H1 (cell line): ENCODE data around the gene CHCHD1. TPM values are rescaled to one million over a fixed set of nuclear protein-coding genes. Genes with fewer than 3 reads are reported as not detected.

Experiments used
- CTCF ChIA-PET: fragments of 300-600 bp; sonication (Branson Sonifier 250); formaldehyde crosslinking; loops from one replicate; lab custom pipeline; 2021; ENCODE audit not compliant: partially characterized antibody; lab: Charles Lee
- POLR2A ChIA-PET: fragments of 300-600 bp; sonication (Branson Sonifier 250); formaldehyde crosslinking; loops from one replicate; lab custom pipeline; 2021; ENCODE audit warnings: inconsistent platforms; ENCODE audit not compliant: partially characterized antibody; lab: Charles Lee
- DNase-seq, 2 experiments: peaks; one replicate each; pipeline versions ENCODE4 v3.0.0 to v3.0.0-alpha.2; 2010 to 2022; ENCODE audit warnings: low spot score in 2 of 2, low read depth in 1 of 2, mixed read lengths in 1 of 2
- FAIRE-seq: peaks from 2 replicates; lab custom pipeline; 2011; peaks lifted over from hg19 to GRCh38; lab: Jason Lieb, UNC
- H2AFZ ChIP-seq: 2 replicates; pipeline ENCODE4 v1.8.1; 2012; ENCODE audit warnings: low read length, inconsistent platforms
- H2AK5ac ChIP-seq: 2 replicates; pipeline ENCODE4 v1.6.1; 2013; ENCODE audit warnings: low read depth, low read length
- H2BK120ac ChIP-seq: replicated peaks from 2 replicates; pipeline ENCODE3; 2013; ENCODE audit warnings: low read depth, low read length, inconsistent platforms
- H2BK12ac ChIP-seq: 2 replicates; pipeline ENCODE4 v1.6.1; 2013; ENCODE audit warnings: low read depth, low read length
- H2BK15ac ChIP-seq: 2 replicates; pipeline ENCODE4 v1.6.1; 2013; ENCODE audit warnings: low read length
- H2BK20ac ChIP-seq: 2 replicates; pipeline ENCODE4 v1.6.1; 2013; ENCODE audit warnings: low read length
- H2BK5ac ChIP-seq: 2 replicates; pipeline ENCODE4 v1.6.1; 2013; ENCODE audit warnings: low read depth, low read length
- H3K14ac ChIP-seq: 2 replicates; pipeline ENCODE4 v1.6.1; 2013; ENCODE audit warnings: inconsistent platforms; ENCODE audit not compliant: insufficient read length
- H3K18ac ChIP-seq: 2 replicates; pipeline ENCODE4 v1.6.1; 2013; ENCODE audit warnings: low read length; ENCODE audit errors: extremely low read depth
- H3K23ac ChIP-seq: 2 replicates; pipeline ENCODE4 v1.6.1; 2013; ENCODE audit warnings: inconsistent platforms; ENCODE audit not compliant: insufficient read length
- H3K23me2 ChIP-seq: 2 replicates; pipeline ENCODE4 v1.6.1; 2013; ENCODE audit warnings: low read depth, low read length
- H3K27ac ChIP-seq: 2 replicates; pipeline ENCODE4 v1.6.1; 2011; ENCODE audit warnings: low read depth, low read length, inconsistent platforms
- H3K27me3 ChIP-seq, 4 experiments: replicated peaks in 1 of 4; 1 replicate in 1 of 4; 2 replicates in 3 of 4; pipeline versions ENCODE4 v1.6.1 to v1.8.1; 2011 to 2013; ENCODE audit warnings: low read length in 3 of 4, mild to moderate bottlenecking in 3 of 4, inconsistent platforms in 2 of 4, mixed read lengths in 2 of 4, moderate library complexity in 1 of 4; ENCODE audit not compliant: control insufficient read depth in 3 of 4, insufficient read depth in 3 of 4; ENCODE audit errors: extremely low read depth in 1 of 4
- H3K36me3 ChIP-seq, 4 experiments: 2 replicates each; pipeline versions ENCODE4 v1.6.1 to v1.8.1; 2011 to 2013; ENCODE audit warnings: mild to moderate bottlenecking in 4 of 4, low read length in 3 of 4, moderate library complexity in 2 of 4, control low read depth in 1 of 4, inconsistent platforms in 1 of 4; ENCODE audit not compliant: insufficient read depth in 4 of 4, control insufficient read depth in 2 of 4
- H3K4ac ChIP-seq: replicated peaks from 2 replicates; pipeline ENCODE3; 2013; ENCODE audit warnings: low read length, low read depth, mixed read lengths, inconsistent platforms; ENCODE audit not compliant: insufficient read length
- H3K4me1 ChIP-seq, 4 experiments: replicated peaks in 1 of 4; 1 replicate in 1 of 4; 2 replicates in 3 of 4; pipeline versions ENCODE4 v1.6.1 to v1.8.1; 2011 to 2013; ENCODE audit warnings: low read length in 3 of 4, inconsistent platforms in 2 of 4, mixed read lengths in 1 of 4; ENCODE audit not compliant: insufficient read depth in 4 of 4, control insufficient read depth in 3 of 4
- H3K4me2 ChIP-seq, 2 experiments: 2 replicates each; pipeline versions ENCODE4 v1.6.1 to v1.8.1; 2011 to 2013; ENCODE audit warnings: low read depth in 2 of 2, low read length in 2 of 2, control low read depth in 1 of 2, inconsistent platforms in 1 of 2, mild to moderate bottlenecking in 1 of 2; ENCODE audit not compliant: insufficient read depth in 1 of 2
- H3K4me3 ChIP-seq, 4 experiments: fragments of 200-600, 300-600 bp in 1 of 4; sonication (generic), shearing (Covaris generic), sonication (Bioruptor Twin) in 1 of 4; 2 replicates each; pipeline versions ENCODE4 v1.5.1 to v1.8.1; 2011 to 2016; ENCODE audit warnings: low read length in 4 of 4, low read depth in 3 of 4, control low read depth in 2 of 4, inconsistent platforms in 2 of 4, mild to moderate bottlenecking in 2 of 4, mixed read lengths in 1 of 4, moderate library complexity in 1 of 4; ENCODE audit not compliant: insufficient read depth in 2 of 4; ENCODE audit errors: extremely low read depth in 1 of 4
- H3K56ac ChIP-seq: replicated peaks from 2 replicates; pipeline ENCODE3; 2013; ENCODE audit warnings: low read depth, mild to moderate bottlenecking, mixed read lengths, low read length, inconsistent platforms; ENCODE audit not compliant: insufficient read length
- H3K79me1 ChIP-seq: 2 replicates; pipeline ENCODE4 v1.6.1; 2013; ENCODE audit warnings: low read depth, low read length, control low read depth
- H3K79me2 ChIP-seq, 2 experiments: 2 replicates each; pipeline versions ENCODE4 v1.6.1 to v1.8.1; 2012 to 2013; ENCODE audit warnings: low read length in 2 of 2, mild to moderate bottlenecking in 2 of 2, inconsistent platforms in 1 of 2; ENCODE audit not compliant: insufficient read depth in 2 of 2, control insufficient read depth in 1 of 2
- H3K9ac ChIP-seq, 4 experiments: replicated peaks in 1 of 4; 1 replicate in 1 of 4; 2 replicates in 3 of 4; pipeline versions ENCODE4 v1.6.1 to v1.8.1; 2011 to 2013; ENCODE audit warnings: low read depth in 3 of 4, low read length in 3 of 4, control low read depth in 2 of 4, mild to moderate bottlenecking in 2 of 4, moderate library complexity in 2 of 4, inconsistent platforms in 1 of 4; ENCODE audit errors: extremely low read depth in 1 of 4
- H3K9me3 ChIP-seq, 2 experiments: 2 replicates each; pipeline versions ENCODE4 v1.6.1 to v1.8.1; 2012 to 2013; ENCODE audit warnings: mild to moderate bottlenecking in 2 of 2, moderate library complexity in 2 of 2, control low read depth in 1 of 2, inconsistent platforms in 1 of 2, low read depth in 1 of 2, low read length in 1 of 2, mixed read lengths in 1 of 2; ENCODE audit not compliant: insufficient read depth in 2 of 2
- H4K20me1 ChIP-seq, 2 experiments: replicated peaks in 1 of 2; 2 replicates each; pipeline versions ENCODE3 to v1.8.1; 2011 to 2013; ENCODE audit warnings: inconsistent platforms in 2 of 2, low read length in 2 of 2, mild to moderate bottlenecking in 1 of 2; ENCODE audit not compliant: insufficient read depth in 2 of 2, control insufficient read depth in 1 of 2
- H4K5ac ChIP-seq: 2 replicates; pipeline ENCODE4 v1.6.1; 2013; ENCODE audit warnings: low read length, low read depth, mixed read lengths, inconsistent platforms; ENCODE audit not compliant: insufficient read length
- H4K8ac ChIP-seq: 2 replicates; pipeline ENCODE4 v1.8.0; 2013; ENCODE audit warnings: mild to moderate bottlenecking, moderate library complexity, low read length, inconsistent platforms; ENCODE audit not compliant: insufficient read depth; ENCODE audit errors: extremely low read depth
- H4K91ac ChIP-seq: replicated peaks from 2 replicates; pipeline ENCODE3; 2013; ENCODE audit warnings: low read length, mixed read lengths, inconsistent platforms; ENCODE audit not compliant: insufficient read length
- HDAC2 ChIP-seq, 2 experiments: fragments of 300-600 bp in 1 of 2; sonication (generic) in 1 of 2; IDR thresholded peaks; 2 replicates each; pipeline ENCODE4 v1.6.1; 2011 to 2012; ENCODE audit warnings: low read depth in 2 of 2, low read length in 2 of 2, mild to moderate bottlenecking in 2 of 2, moderate library complexity in 2 of 2, borderline replicate concordance in 1 of 2, inconsistent platforms in 1 of 2
- JUND ChIP-seq: IDR thresholded peaks from 2 replicates; pipeline ENCODE4 v1.6.1; 2011; ENCODE audit warnings: mild to moderate bottlenecking, improper control_type of control experiment, low read length
- WGBS, 2 experiments: shearing (Covaris generic) in 1 of 2; methylation state at CpG; one replicate each; pipeline versions ENCODE4 v1.1.6 to v1.1.7; 2013 to 2015; ENCODE audit warnings: low lambda C conversion rate in 2 of 2, mixed read lengths in 2 of 2, inconsistent platforms in 1 of 2, low coverage in 1 of 2, missing lambda C conversion rate in 1 of 2; ENCODE audit not compliant: insufficient replicate concordance in 2 of 2, insufficient coverage in 1 of 2, insufficient read length in 1 of 2; ENCODE audit errors: extremely low coverage in 1 of 2, missing lambda C conversion rate in 1 of 2; 5-methylcytosine and 5-hydroxymethylcytosine counted together
- polyA plus RNA-seq, 7 experiments: library from polyadenylated mRNA; depleted of rRNA in 3 of 7; stranded (reverse) in 5 of 7; unstranded in 2 of 7; fragments of >200 nt in 5 of 7; fragments of 200-250 nt in 2 of 7; gene quantifications; 1 replicate in 5 of 7; 2 replicates in 1 of 7; 4 replicates in 1 of 7; pipeline versions ENCODE4 v1.2.1 to v1.2.3, GENCODE V29; 2011 to 2013; ENCODE audit warnings: missing spikeins in 2 of 7, mixed read lengths in 2 of 7
- total RNA-seq: library from RNA; stranded (reverse); fragmentation: NEBNext Ultra II Directional; extraction: Animal tissue kit (Norgen Biotek cat#: 25700); gene quantifications from 2 replicates; pipeline ENCODE4 v1.2.1, GENCODE V29; 2021

The CHCHD1 gene
- total and polyA plus RNA-seq, 2 of the 8 experiments (the other 6 are each of a cell fraction or from before 2014, with no cell fraction given): 44.9 to 58.1 TPM

DNA sequence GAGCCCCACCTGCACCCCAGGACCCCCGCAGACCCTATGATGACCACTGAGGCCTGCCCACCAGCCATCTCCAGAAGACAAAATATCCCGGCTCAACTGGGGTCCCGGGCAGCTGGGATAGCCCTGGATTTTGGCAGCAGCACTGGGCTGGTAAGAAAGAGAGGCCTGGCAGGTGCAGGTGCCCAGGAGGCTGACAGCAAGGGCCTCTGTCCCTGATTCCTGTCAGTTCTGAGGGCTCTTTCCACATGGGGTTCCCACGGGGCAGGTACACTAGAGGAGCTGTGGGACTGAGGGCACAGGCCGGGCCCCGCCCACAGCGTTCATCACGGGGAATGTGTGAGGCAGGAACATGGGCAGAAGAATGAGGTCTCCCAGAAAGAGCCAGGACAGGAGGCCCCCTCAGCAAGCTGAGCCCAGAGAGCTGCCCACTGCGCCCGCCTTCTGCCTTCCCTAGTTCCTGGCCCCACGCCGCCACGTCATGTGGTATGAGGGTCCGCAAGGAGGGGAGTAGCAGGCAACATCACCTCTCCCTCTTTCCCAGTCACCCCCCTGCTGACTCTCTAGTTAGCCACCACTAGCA is 42.4 kb downstream of the CHCHD1 start:
- H2AK5ac ChIP-seq: no peak overlapping the region
- no peak overlapping the region for H3K4ac ChIP-seq
- H3K27ac ChIP-seq: no peak overlapping the region
- no peak overlapping the region for H2BK5ac ChIP-seq
- H3K18ac ChIP-seq: no peak overlapping the region
- H4K91ac ChIP-seq: no peak overlapping the region
- H3K23me2 ChIP-seq: no peaks in the 10 kb centered on the region
- H3K79me1 ChIP-seq: no peaks in the 10 kb centered on the region
- H2BK15ac ChIP-seq: no peak overlapping the region
- no peak overlapping the region for H3K56ac ChIP-seq
- CTCF ChIA-PET: interaction anchor here (1.2 to 16.0 kb wide), 3 partner anchors 8 to 55 kb away, joined by 4 to 209 read pairs (median 5); no protein-coding TSS in a partner anchor
- H3K4me2 ChIP-seq: no peak overlapping the region
- no peak overlapping the region for H4K5ac ChIP-seq
- H3K79me2 ChIP-seq: no peaks in the 10 kb centered on the region
- no peak overlapping the region for H2AFZ ChIP-seq
- H2BK120ac ChIP-seq: no peak overlapping the region
- DNase-seq (no peak), FAIRE-seq (no peak)
- H3K4me3 ChIP-seq: no peak overlapping the region
- H3K36me3 ChIP-seq: peaks cover 0 to 10% (median 5%) of the 10 kb centered on the region in 4 experiments; a peak in 5 of 8 replicates
- H2BK12ac ChIP-seq: no peak overlapping the region
- 92% methylated on average over 13 of the region's 14 CpGs; no CpG with 5 or more reads in 1 of the 2 experiments for WGBS, 2 experiments
- no peaks in the 10 kb centered on the region for H3K9me3 ChIP-seq
- no peaks in the 10 kb centered on the region for H3K4me1 ChIP-seq
- no peak overlapping the region for H3K23ac ChIP-seq
- H3K27me3 ChIP-seq: no peaks in the 10 kb centered on the region
- H4K8ac ChIP-seq: no peak overlapping the region
- peaks cover 0 to 5% of the 10 kb centered on the region in 2 experiments for H4K20me1 ChIP-seq
- no peak overlapping the region for H3K14ac ChIP-seq
- H2BK20ac ChIP-seq: no peak overlapping the region
- no peak for TF ChIP-seq JUND
- no peak for TF ChIP-seq HDAC2 (IDR thresholded peaks at IDR 0.05; ENCODE audit: borderline replicate concordance in 1 of 2, low read depth in 2 of 2, low read length in 2 of 2)
- no peak overlapping the region for H3K9ac ChIP-seq
- POLR2A ChIA-PET: interaction anchor here (0.8 to 2.8 kb wide), 2 partner anchors 11 to 31 kb away, joined by 3 to 6 read pairs; no protein-coding TSS in a partner anchor
